Smooth muscle cell (in vitro differentiated cells): Measurements from ENCODE around the gene SREBF1. TPM values are rescaled to one million over a fixed set of nuclear protein-coding genes. Genes with fewer than 3 reads are reported as not detected.

ENCODE experiments used
- DNase-seq: peaks from one replicate; lab custom pipeline; 2025; ENCODE audit not compliant: unreplicated experiment; lab: John Stamatoyannopoulos, UW
- H2AFZ ChIP-seq: fragments of 200-600 bp; sonication (generic); 2 replicates; pipeline ENCODE4 v1.6.0; 2016; ENCODE audit warnings: antibody characterized with exemption, low read depth, mild to moderate bottlenecking
- H3F3A ChIP-seq: fragments of 200-600 bp; sonication (generic); 2 replicates; pipeline ENCODE4 v1.6.0; 2017; ENCODE audit warnings: antibody characterized with exemption, low read depth
- H3K27ac ChIP-seq: fragments of 200-600 bp; sonication (generic); 2 replicates; pipeline ENCODE4 v1.5.1; 2016; ENCODE audit warnings: low read depth, mild to moderate bottlenecking
- H3K27me3 ChIP-seq: fragments of 200-600 bp; sonication (generic); 2 replicates; pipeline ENCODE4 v1.6.1; 2016; ENCODE audit warnings: low read depth, mild to moderate bottlenecking
- H3K36me3 ChIP-seq: fragments of 200-600 bp; sonication (generic); 2 replicates; pipeline ENCODE4 v1.5.1; 2016; ENCODE audit warnings: low read depth
- H3K4me1 ChIP-seq: fragments of 200-600 bp; sonication (generic); 2 replicates; pipeline ENCODE4 v1.5.1; 2016; ENCODE audit warnings: low read depth
- H3K4me2 ChIP-seq: fragments of 200-600 bp; sonication (generic); 2 replicates; pipeline ENCODE4 v1.6.0; 2016; ENCODE audit warnings: mild to moderate bottlenecking
- H3K4me3 ChIP-seq: fragments of 200-600 bp; sonication (generic); 2 replicates; pipeline ENCODE4 v1.5.1; 2016; ENCODE audit warnings: mild to moderate bottlenecking
- H3K79me2 ChIP-seq: fragments of 200-600 bp; sonication (generic); 2 replicates; pipeline ENCODE4 v1.6.0; 2016; ENCODE audit warnings: low read depth, mild to moderate bottlenecking
- H3K9ac ChIP-seq: fragments of 200-600 bp; sonication (generic); 2 replicates; pipeline ENCODE4 v1.6.0; 2016; ENCODE audit warnings: low read depth
- H3K9me3 ChIP-seq: fragments of 200-600 bp; sonication (generic); replicated peaks from 2 replicates; pipeline ENCODE4 v1.5.1; 2016; ENCODE audit warnings: low read depth
- H4K20me1 ChIP-seq: fragments of 200-600 bp; sonication (generic); 2 replicates; pipeline ENCODE4 v1.6.0; 2016; ENCODE audit warnings: low read depth
- WGBS: methylation state at CpG from one replicate; pipeline ENCODE4 v1.1.7; 2016; ENCODE audit warnings: low lambda C conversion rate; 5-methylcytosine and 5-hydroxymethylcytosine counted together
- polyA plus RNA-seq: library from polyadenylated mRNA; unstranded; fragments of >200 nt; fragmentation: Nextera tagmentation; extraction: Ambion mirVana; gene quantifications from 2 replicates; pipeline ENCODE4 v1.2.1, GENCODE V29; 2016
- total RNA-seq: library from RNA; depleted of rRNA; stranded (reverse); fragments of >200 nt; gene quantifications from 2 replicates; pipeline ENCODE4 v1.2.3, GENCODE V29; 2014
- TF ChIP-seq, protein P1 (sequence below): fragments of 200-600 bp; sonication (generic); IDR thresholded peaks from 2 replicates; pipeline ENCODE4 v1.5.1; 2017; ENCODE audit warnings: borderline replicate concordance, mild to moderate bottlenecking, antibody characterized with exemption; ENCODE audit not compliant: insufficient read depth, poor library complexity, severe bottlenecking

The SREBF1 gene
- total and polyA plus RNA-seq, 2 experiments from 2014 or later, result 23.5 to 45.4 TPM

DNA sequence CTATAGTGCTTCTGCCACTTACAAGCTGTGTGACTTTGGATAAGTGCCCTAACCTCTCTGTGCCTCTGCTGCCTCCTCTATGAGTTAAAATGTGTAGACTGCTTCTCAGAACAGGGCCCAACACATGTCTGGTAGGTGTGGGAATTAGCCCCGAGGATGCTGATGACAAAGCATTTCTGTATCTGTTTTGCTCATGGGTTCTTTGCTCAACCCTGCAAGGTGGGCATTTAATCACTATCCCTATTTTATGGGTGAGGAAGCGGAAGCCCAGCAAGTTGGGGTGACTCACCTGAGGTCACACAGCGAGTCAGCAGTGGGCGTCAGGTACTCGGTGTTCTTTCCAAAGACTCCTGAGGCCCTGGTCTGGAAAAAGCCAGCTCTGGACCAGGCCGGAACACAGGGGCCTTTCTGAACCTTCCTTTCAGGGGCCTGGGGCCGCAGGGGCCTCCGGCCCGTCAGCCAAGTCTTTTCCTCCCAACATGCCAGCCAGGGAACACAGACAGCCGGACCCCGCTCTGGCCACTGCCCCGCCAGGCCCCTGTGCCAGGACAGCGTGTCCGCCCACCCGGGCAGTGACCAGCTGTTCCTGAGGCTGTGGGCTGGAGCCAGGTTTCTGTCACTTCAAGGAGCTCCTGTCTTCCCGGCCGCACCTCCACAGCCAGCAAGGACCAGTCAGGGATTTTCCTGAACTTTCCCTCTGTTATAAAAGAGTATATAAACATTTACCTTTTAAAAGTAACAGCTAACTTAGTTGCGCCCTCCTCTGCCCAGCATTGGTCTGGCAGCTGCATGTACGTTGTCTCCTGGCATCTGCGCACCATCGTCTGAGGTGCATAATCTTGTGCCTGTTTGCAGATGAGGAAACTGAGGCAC lies 62.5 kb downstream of the SREBF1 start:
- Histone ChIP-seq H2AFZ (no peak overlapping the region), H3K4me1 (peaks cover 23% of the 10 kb centered on the region), H3K27me3 (no peaks in the 10 kb centered on the region), H4K20me1 (peaks cover 100% of the 10 kb centered on the region), H3K4me2 (no peak overlapping the region), H3K9me3 (no peaks in the 10 kb centered on the region), H3K27ac (no peak overlapping the region), H3F3A (peaks cover 24% of the 10 kb centered on the region), H3K36me3 (no peaks in the 10 kb centered on the region), H3K9ac (no peak overlapping the region), H3K79me2 (peaks cover 83% of the 10 kb centered on the region), H3K4me3 (no peak overlapping the region)
- 85% methylated on average over 21 of the region's 21 CpGs for WGBS
- TF ChIP-seq, protein P1, sequence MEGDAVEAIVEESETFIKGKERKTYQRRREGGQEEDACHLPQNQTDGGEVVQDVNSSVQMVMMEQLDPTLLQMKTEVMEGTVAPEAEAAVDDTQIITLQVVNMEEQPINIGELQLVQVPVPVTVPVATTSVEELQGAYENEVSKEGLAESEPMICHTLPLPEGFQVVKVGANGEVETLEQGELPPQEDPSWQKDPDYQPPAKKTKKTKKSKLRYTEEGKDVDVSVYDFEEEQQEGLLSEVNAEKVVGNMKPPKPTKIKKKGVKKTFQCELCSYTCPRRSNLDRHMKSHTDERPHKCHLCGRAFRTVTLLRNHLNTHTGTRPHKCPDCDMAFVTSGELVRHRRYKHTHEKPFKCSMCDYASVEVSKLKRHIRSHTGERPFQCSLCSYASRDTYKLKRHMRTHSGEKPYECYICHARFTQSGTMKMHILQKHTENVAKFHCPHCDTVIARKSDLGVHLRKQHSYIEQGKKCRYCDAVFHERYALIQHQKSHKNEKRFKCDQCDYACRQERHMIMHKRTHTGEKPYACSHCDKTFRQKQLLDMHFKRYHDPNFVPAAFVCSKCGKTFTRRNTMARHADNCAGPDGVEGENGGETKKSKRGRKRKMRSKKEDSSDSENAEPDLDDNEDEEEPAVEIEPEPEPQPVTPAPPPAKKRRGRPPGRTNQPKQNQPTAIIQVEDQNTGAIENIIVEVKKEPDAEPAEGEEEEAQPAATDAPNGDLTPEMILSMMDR, result no peak
- no peak for DNase-seq

DNA sequence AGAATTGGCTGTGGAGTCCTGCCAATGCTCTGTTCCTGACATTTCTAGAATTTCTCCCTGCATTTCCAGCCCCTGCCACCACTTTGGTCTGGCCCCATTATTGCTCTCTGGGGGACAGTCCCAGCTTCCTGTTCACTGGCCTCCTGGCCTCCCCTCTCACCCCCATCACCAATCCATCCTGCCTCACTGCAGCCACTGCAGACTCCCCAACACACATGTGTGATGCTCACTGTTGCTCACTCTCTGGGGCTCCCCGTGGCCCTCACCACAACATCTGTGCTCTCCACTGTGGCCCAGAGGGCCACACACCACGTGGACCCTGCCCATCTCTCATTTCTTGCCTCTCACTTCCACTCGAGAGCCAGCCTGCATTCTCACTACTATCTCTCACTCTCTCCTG lies 64.6 kb downstream of the SREBF1 start:
- Histone ChIP-seq H3K4me1 (peaks cover 22% of the 10 kb centered on the region), H3K9ac (no peak overlapping the region), H2AFZ (no peak overlapping the region), H3F3A (peaks cover 7% of the 10 kb centered on the region), H3K4me2 (no peak overlapping the region), H4K20me1 (peaks cover 100% of the 10 kb centered on the region), H3K4me3 (no peak overlapping the region), H3K79me2 (peaks cover 96% of the 10 kb centered on the region), H3K9me3 (no peaks in the 10 kb centered on the region), H3K36me3 (no peaks in the 10 kb centered on the region), H3K27ac (no peak overlapping the region), H3K27me3 (no peaks in the 10 kb centered on the region)
- TF ChIP-seq, protein P1, result no peak
- no peak for DNase-seq
- 76% methylated on average over 3 of the region's 3 CpGs for WGBS

DNA sequence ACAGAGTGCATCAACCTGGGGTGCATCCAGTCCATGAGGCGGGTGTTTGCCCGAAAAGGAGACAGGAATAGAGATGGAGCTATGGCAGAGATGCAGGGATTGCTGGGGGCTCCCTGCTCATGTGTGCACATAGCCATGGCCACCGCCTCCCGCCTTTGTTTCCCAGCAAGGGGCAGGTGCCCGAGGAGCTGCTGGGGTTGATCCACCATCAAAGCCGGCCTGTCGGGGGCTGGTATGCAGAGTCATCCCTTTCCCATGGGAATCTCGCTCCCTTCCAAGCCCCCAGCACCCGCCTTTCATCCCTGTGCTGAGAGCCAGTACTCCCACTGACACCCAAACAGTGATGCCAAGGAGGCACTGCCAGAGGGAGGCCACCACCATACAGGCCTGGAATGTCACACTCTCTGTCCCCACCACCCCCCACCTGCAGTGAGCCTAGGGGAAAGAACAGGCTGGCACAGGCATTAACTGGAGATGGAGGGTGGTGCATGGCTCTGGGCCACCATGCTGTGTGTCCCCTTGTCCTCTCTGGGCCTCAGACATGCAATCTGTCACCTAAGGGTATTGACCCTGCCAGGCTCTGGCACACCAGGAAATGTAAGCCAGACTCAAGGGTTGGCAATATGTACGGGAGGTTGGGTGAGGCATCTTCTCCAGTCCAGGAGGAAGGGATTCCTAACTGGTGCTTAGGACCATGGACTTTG lies 65.1 kb downstream of the SREBF1 start:
- no peak overlapping the region for H3K9ac ChIP-seq
- peaks cover 96% of the 10 kb centered on the region for H3K79me2 ChIP-seq
- H3K4me2 ChIP-seq, result no peak overlapping the region
- H3K27me3 ChIP-seq, result no peaks in the 10 kb centered on the region
- H3K4me1 ChIP-seq, result peaks cover 27% of the 10 kb centered on the region
- H3F3A ChIP-seq, result peaks cover 5% of the 10 kb centered on the region
- no peak for DNase-seq
- H3K4me3 ChIP-seq, result no peak overlapping the region
- WGBS, result 95% methylated on average over 10 of the region's 10 CpGs
- H4K20me1 ChIP-seq, result peaks cover 100% of the 10 kb centered on the region
- H3K27ac ChIP-seq, result no peak overlapping the region
- no peaks in the 10 kb centered on the region for H3K9me3 ChIP-seq
- TF ChIP-seq, protein P1, result no peak
- H2AFZ ChIP-seq, result no peak overlapping the region
- no peaks in the 10 kb centered on the region for H3K36me3 ChIP-seq
